ENCODE measurements around the gene SERPINB2. TPM values are rescaled to one million over a fixed set of nuclear protein-coding genes. Genes with fewer than 3 reads are reported as not detected.
"Not testable (repeated sequence)": the region's sequence is repeated elsewhere in the genome, so short reads cannot be mapped to it uniquely, and the experiment has no call there.

SERPINB2 gene
- total RNA-seq, 3 donors from 2014 or later (not counting 1 experiment from before 2014, with no cell fraction given), result 1.4 to 9.0 TPM; not detected in 1

DNA sequence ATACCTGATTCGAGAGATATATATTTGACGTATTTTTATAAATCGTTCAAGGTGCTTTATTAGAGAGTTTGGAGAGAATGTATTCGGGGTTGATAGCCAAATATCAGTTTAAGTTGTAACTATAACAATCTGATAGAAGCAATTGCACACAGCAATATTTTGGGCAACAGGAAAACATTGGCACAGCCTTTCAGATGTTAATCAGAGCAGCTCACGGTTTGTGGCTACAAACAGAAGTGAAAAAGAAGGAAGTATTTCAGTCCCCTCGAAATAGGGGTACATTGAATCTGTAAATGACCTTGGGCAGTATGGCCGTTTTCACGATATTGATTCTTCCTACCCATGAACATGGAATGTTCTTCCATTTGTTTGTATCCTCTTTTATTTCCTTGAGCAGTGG is 40.8 kb downstream of the SERPINB2 start:
- no peaks in the 10 kb centered on the region for H3K27me3 ChIP-seq (ENCODE audit: control insufficient read depth, insufficient read depth, low read length)
- Mint-ChIP-seq H3K9me3 (no peaks in the 10 kb centered on the region), H3K36me3 (no peaks in the 10 kb centered on the region), H3K4me1 (no peaks in the 10 kb centered on the region), H3K27me3 (ENCODE audit: low read depth in 2 of 2) (peaks cover 8 to 12% of the 10 kb centered on the region in 2 donors), H3K27ac (no peak overlapping the region), H3K4me3 (no peak overlapping the region)
- DNase-seq (no peak), ATAC-seq (no peak)
- TF ChIP-seq CTCF (IDR thresholded peaks at IDR 0.05), result no peak
- no peaks in the 10 kb centered on the region for H3K36me3 ChIP-seq (ENCODE audit: control insufficient read depth, insufficient read depth, low read length)
- no peaks in the 10 kb centered on the region for H3K9me3 ChIP-seq (ENCODE audit: control insufficient read depth, insufficient read depth, low read length)
- intact Hi-C loops (cut with micrococcal nuclease), result no loop called here
- H3K27ac ChIP-seq (ENCODE audit: low read length), result no peak overlapping the region
- 17% methylated on average over 5 of the region's 8 CpGs for WGBS (ENCODE audit: insufficient coverage)
- no peaks in the 10 kb centered on the region for H3K4me1 ChIP-seq (ENCODE audit: control insufficient read depth, insufficient read depth, low read length)
- H3K4me3 ChIP-seq (ENCODE audit: low read length), result no peak overlapping the region

DNA sequence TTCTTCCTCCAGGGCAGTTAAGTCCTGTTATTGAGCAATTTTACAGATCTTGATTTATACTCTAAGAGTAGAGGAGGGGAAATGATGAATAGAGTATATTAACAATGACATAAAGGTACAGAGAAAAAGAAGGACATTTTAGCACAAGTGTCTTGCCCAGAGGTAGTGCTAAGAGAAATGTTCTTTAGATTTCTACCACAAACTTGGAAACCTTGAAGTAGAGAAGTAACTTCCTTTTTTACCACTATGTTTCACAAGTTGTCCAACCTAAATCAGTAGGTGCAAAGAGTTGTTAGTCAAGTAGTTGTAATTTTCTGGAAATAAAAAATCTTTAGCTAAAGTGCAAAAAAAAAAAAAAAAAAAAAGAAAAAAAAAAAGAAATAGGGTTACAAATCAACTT is 41.9 kb downstream of the SERPINB2 start:
- H3K4me3 ChIP-seq (ENCODE audit: low read length); intact Hi-C loops (cut with micrococcal nuclease); H3K9me3 Mint-ChIP-seq; ATAC-seq; H3K9me3 ChIP-seq (ENCODE audit: control insufficient read depth, insufficient read depth, low read length); H3K4me3 Mint-ChIP-seq; H3K27ac Mint-ChIP-seq; H3K4me1 Mint-ChIP-seq; H3K27ac ChIP-seq (ENCODE audit: low read length); H3K36me3 Mint-ChIP-seq; DNase-seq; H3K27me3 ChIP-seq (ENCODE audit: control insufficient read depth, insufficient read depth, low read length); H3K4me1 ChIP-seq (ENCODE audit: control insufficient read depth, insufficient read depth, low read length); H3K36me3 ChIP-seq (ENCODE audit: control insufficient read depth, insufficient read depth, low read length): not testable (repeated sequence)
- H3K27me3 Mint-ChIP-seq (ENCODE audit: low read depth in 2 of 2), result peaks cover 8 to 12% of the 10 kb centered on the region in 2 donors

DNA sequence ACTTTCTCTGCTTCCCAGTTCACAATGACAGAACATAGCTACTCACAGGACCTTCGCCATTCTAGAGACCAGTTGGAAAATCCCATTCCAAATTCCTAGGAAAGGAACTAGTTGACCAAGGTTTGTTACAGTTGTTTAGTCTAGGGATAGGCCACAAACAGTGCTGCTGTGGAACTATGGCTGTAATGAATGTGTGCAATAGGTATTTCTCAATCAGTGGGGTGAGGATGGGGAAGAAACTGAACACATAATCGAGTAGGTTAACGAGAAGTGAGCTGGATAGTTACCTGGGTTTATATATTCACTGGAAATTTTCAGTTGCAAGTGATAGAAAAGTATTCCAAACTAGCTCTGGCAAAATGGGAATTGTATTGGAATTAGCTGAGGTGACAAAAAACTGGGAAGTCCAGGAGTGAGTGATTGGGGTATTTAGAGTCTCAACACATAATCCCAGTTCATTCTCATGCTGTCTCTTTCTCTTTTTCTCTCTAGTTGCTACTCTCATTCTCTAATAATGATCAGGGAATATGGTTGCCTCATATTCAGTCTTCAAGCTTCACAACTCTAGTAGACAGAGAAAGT is 43.4 kb downstream of the SERPINB2 start:
- H3K27ac ChIP-seq (ENCODE audit: low read length), result no peak overlapping the region

More for the DNA sequence above, 43.4 kb downstream of the SERPINB2 start:
- intact Hi-C loops (cut with micrococcal nuclease), result no loop called here
- Histone ChIP-seq H3K9me3 (ENCODE audit: control insufficient read depth, insufficient read depth, low read length) (no peaks in the 10 kb centered on the region), H3K4me3 (ENCODE audit: low read length) (no peak overlapping the region), H3K4me1 (ENCODE audit: control insufficient read depth, insufficient read depth, low read length) (peaks cover under 1% of the 10 kb centered on the region), H3K36me3 (ENCODE audit: control insufficient read depth, insufficient read depth, low read length) (no peaks in the 10 kb centered on the region), H3K27me3 (ENCODE audit: control insufficient read depth, insufficient read depth, low read length) (no peaks in the 10 kb centered on the region)
- Mint-ChIP-seq H3K4me3 (no peak overlapping the region), H3K4me1 (peaks cover 0 to under 1% of the 10 kb centered on the region in 2 donors), H3K36me3 (no peaks in the 10 kb centered on the region), H3K9me3 (no peaks in the 10 kb centered on the region), H3K27me3 (ENCODE audit: low read depth in 2 of 2) (peaks cover 8 to 12% of the 10 kb centered on the region in 2 donors), H3K27ac (no peak overlapping the region)
- WGBS (ENCODE audit: insufficient coverage), result 84% methylated on average over 3 of the region's 3 CpGs
- no peak for TF ChIP-seq CTCF (IDR thresholded peaks at IDR 0.05)
- no peak for DNase-seq
- ATAC-seq, result no peak

Data from natural killer cell (primary cell).